GM18508 (cell line): ENCODE measurements around the gene FSD1.
"Not testable (repeated sequence)": the region's sequence is repeated elsewhere in the genome, so short reads cannot be mapped to it uniquely, and the experiment has no call there.

Source experiments
- ATAC-seq: cut with Tn5 transposase; IDR thresholded peaks from one replicate; pipeline ENCODE4 v1.9.1; 2021; ENCODE audit warnings: moderate number of reproducible peaks; ENCODE audit not compliant: insufficient read depth, unreplicated experiment

FSD1 gene

DNA sequence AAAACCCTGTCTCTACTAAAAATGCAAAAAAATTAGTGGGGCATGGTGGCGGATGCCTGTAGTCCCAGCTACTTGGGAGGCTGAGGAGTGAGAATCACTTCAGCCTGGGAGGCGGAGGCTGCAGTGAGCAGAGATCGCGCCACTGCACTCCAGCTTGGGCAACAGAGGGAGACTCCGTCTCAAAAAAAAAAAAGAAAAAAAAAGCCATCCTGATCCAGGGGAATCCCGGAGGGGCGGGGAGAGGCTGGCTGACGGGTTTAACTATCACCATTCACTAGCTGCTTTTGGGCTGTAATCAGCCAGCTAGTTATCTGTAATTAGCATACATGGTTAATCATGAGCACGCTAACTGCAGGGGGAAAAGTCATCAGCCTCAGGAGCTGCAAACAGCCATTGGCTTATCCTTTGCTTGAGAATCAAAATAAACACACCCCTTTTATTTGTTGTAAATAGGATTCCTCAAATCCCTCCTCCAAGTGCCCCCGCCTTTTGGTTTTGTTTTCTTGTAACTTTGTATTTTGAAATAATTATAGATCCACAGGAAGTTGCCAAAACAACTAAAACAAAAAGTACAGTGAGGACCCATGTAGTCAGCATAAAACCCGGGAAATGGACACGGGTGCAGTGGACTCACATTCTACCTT lies 9.6 kb downstream of the FSD1 start:
- ATAC-seq: no peak

DNA sequence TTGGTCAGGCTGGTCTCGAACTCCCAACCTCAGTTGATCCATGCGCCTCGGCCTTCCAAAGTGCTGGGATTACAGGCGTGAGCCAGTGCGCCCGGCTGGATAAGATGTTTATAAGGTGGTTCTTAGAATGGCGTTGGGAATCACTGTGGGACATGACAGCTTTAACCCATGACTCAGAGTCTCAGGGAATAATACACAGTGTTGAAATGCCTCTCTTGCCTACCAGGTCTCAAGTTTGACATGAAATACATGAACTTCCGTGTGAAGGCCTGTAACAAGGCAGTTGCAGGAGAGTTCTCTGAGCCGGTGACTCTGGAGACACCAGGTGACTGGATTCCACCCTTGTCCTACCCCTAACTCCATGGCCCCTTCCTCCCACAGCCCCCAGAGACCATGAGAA lies 12.6 kb downstream of the FSD1 start:
- no peak for ATAC-seq

DNA sequence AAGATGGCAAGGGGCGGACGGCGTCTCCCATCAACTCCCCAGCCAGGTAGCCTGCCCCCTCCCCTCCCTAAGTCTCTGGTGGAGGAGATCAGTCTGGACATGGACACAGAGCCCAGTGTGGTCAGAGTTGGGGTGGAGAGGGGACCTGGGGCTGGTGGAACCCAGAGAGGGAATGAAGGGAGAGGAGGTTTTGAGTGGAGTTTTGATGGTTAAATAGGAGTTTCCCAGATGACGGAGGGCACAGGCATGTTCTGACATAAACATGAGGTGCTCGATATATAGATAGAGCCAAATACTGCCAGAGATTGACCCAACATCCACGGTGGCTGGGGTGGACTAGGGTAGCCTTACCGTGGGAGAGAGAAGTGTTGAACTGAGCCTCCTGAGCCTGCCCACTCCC lies 14.1 kb downstream of the FSD1 start:
- no peak for ATAC-seq

DNA sequence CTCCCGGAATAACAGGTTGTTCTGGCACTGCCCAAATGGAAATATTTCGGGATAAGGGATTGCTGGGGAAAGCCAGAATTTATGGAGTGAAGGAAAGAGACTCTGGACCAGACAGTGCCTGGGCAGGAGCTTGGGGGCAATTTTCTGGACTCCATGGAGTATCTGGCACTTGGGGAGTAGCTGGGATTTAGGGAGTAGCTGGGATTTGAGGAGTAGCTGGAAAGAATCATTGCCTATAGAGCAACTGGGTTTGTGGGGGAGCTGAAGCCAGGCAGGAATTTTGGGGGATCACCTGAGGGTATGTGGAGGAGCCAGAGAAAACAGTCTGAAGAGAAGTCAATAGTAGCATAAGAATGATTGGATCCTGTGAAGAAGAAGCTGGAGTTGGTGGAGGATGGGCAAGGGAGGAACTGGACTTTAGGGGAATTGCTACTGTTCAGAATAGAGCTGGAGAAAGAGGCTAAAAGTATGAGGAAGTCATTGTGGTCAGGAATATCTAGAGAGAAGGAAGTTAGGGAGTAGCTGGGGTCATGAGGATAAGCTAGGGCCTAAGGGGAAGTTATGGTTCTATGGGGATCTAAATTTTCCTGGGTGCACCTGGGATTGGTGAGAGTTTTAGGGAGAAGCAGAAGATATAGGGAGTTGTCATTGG lies 14.8 kb downstream of the FSD1 start:
- ATAC-seq: no peak

DNA sequence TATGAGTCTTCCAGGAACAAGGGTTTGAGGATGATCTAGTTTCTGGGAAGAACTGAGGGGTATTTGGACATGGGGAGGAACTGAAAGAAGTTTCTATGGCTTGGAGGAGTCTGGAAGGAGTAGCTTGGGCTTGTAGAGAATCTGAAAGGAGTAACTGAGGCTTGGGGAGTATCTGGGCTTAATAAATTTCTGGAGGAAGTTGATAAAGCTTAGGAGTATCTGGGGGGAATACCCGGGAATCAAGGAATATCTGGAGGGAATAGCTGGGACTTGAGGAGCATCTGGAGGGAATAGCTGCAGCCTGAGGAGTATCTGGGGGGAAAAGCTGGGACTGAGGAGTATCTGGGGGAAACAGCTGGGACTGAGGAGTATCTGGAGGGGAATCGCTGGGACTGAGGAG lies 16.0 kb downstream of the FSD1 start:
- ATAC-seq: no peak

DNA sequence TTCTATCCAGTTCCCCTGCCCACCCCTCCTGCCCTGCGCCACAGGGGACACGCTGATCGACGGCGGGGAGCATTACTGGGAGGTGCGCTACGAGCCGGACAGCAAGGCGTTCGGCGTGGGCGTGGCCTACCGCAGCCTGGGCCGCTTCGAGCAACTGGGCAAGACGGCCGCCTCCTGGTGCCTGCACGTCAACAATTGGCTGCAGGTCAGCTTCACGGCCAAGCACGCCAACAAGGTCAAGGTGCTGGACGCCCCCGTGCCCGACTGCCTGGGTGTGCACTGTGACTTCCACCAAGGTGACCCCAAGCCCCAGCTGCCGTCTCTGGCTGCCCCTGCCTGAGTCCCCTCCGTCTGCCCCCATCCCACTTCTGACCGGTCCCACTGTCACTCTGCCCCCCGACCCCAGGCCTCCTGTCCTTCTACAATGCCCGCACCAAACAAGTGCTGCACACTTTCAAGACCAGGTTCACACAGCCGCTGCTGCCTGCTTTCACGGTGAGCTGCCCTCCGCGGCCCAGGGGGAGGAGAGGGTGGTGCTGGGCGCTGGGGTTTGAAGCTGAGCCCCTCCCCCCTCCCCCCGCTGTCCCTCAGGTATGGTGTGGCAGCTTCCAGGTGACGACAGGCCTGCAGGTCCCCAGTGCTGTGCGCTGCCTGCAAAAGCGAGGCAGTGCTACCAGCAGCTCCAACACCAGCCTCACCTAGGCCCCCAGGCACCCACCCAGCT lies 18.7 kb downstream of the FSD1 start:
- no peak for ATAC-seq

DNA sequence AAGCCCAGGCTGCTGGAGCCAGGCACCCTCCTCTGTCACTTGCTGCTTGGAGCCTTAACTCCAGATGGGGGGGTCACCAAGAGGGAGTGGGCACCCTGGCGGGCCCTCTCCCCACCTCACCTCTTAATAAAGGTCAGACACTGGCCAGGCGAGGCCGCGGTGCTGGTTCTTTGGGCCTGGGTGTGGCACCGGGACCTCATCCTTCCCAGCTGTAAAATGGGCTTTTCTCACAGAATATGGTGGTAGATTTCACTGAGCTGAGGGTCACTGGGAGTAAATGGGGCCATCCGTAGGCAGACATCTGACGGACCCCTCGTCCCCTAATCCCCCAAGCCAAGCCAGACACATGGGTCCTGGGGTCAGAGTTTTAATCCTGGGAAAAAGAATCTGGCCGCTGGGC lies 19.3 kb downstream of the FSD1 start:
- no peak for ATAC-seq

DNA sequence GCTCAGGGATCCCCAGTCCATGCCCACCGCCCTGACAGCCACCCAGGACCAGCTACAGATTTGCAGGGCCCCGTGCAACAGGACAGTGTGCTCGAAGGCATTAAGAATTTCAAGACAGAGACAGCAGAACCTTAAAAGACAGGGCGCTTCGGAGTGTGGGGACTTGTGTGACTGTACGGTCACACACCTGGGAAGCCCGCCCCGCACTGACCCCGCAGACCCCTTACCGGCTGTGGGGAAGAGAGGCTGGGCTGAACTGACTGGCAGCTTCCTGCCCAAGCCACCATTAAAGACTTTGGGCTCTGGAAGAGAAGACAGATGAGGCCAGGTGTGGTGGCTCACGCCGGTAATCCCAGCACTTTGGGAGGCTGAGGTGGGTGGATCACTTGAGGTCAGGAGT lies 19.8 kb downstream of the FSD1 start:
- no peak for ATAC-seq

DNA sequence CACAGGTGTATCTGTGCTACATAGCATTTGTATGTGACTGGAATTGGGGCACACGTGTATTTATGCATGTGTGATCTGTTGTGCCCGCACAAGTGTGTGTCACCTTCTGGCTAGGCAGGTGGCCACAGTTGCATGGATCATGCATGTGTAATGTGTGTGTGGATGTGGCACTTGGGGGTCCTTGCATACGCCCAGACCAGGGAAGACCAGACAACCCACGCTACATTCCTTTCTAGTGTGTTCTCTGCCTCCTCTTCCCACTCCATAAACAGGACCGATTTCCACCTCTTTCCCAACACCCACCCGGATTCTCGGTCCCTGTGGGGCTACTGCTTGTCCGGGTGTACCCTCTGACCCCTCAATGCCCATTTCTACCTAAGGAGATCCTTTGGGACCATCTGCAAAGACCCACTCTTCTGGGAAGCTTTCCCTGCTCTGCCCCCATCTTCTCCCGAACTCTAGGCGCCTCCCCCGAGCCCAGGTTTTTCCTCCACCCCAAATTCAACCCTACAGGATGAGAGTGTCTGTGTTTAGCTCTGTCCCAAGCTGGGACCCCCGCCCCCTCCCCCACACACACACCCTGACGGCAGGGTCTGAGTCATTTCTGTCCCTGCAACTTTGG lies 21.9 kb downstream of the FSD1 start:
- no peak for ATAC-seq

DNA sequence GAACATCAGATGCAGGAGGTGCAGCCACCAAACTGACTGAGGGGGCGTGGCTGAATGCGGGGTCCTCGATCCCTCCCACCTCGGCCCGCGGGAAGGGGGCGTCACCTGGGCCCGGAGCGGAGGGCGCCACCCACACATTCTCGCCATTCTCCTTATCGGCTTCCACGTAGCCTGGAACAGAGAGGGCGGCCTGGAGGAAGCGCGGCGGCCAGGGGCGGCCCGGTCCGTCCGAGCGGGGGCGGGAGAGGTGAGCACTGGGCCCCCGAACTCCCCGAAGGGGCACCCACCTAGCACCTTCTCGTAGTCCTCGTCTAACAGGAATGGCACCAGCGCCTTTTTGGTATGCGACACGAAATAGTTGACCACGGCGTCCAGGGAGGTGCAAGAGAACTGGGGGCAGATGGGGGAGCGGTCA lies 22.4 kb downstream of the FSD1 start:
- ATAC-seq: no peak

DNA sequence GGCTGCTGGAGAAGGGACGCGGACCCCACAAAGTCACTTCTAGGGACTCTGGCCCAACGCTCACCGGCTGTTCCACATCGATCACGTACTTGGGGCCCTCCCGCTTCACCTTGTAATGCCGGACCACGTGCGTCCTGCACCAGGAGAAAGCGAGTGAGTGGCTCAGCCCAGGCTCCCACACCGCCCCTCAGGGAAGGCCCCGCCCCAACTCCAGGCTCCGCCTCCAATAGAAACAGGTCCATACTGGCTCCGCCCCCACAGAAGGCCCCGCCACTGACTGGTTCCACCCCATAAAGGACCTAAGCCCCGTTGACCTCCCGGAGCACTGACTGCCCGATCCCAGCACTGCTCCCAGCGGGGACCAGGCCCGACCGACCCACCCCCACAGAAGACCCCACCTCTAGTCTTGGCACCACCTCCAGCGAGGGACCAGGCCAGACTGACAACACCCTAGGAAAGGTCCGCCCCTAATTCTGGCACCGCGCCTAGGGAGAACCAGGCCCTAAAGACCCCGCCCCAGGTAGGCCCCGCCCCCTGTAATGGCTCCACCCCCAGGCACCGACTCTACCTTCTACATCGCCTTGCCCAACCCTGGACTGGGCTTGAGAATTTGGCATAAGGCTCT lies 23.0 kb downstream of the FSD1 start:
- ATAC-seq: no peak

DNA sequence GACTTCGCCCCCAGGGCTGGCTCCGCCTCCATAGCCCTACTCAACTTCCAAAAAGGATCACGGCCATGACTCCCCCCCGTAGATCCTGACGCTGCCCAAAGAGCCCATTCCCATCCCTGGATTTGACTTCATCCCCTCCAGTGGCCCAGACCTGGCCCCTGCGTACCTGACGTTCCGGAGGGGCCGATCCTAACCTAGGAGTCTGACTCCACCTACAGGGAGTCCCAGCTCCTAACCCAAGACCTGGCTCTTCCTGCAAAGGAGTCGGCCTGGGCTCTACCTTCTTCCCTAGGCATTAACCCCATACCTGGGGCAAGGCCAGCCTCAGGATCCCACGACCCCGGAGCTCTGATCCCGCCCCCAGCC lies 23.5 kb downstream of the FSD1 start:
- ATAC-seq: no peak

DNA sequence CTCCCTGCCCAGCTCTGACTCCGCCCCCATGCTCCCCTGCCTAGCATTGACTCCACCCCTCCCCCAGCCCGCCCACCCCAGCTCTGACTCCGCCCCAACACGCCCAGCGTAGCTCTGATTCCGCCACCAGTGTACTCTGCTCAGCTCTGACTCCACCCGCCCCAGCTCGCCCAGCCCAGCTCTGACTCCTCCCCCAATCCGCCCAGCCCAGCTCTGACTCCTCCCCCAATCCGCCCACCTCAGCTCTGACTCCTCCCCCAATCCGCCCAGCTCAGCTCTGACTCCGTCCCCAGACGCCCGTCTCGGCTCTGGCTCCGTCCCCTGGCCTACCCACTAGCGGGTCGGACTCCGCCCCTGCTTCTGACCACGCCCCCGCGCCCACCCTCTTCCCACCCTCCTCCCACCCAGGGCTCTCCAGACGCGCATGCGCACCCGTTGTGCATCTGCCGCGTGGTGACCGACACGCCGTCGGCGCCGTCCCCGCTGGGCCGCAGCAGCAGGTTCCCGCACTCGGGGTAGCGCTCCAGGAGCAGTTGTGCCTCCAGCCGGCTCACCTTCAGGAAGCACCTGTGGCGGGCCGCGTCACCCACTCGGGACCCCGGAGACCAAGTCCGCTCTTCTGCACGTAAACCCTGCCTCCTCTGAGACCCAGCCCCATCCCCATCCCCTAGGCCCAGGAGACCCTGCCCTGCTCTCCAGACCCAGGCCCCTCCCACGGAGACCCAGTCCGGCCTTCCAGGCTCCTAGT lies 24.0 kb downstream of the FSD1 start:
- ATAC-seq: no peak

DNA sequence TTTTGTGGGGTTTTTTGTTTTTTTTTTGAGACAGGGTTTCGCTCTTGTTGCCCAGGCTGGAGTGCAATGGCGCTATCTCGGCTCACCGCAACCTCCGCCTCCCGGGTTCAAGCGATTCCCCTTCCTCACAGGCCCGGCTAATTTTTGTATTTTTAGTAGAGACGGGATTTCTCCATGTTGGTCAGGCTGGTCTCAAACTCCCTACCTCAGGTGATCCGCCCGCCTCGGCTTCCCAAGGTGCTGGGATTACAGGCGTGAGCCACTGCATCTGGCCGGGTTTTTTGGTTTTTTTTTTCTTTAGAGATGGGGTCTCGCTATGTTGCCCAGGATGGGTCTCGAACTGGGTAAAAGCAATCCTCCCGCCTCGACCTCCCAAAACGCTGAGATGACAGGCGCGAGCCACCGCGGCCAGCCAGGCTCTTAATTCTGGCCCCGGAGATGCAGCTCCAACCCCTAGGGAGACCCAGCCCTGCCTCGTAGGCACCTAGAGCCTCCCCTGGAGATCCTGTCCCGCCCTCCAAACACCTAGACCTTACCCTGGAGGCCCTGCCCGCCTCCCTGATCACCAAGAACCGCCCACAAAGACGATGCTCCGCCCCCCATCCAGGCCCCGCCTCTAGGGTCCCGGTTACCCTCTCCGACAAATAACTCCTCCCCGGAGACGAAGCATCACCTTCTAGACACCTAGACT lies 24.7 kb downstream of the FSD1 start:
- not testable (repeated sequence) for ATAC-seq

DNA sequence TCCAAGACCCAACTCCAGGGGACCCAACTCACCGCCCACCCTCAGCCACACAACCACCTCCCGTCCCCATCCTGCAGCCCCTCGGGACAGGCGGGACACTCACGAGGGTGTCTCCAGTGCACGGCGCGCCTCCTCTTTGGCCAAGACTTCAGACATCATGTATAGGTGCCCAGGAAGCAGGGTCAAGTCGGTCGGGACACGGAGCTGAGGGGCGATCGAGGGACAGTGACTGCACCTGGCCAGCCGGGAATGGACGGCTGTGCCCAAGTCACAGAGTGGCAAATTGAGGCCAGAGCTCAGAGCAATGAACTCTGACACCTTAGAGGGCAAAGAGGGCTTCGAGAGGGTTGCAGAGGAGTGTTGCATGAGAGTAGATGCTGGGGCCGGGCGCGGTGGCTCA lies 25.5 kb downstream of the FSD1 start:
- no peak for ATAC-seq

DNA sequence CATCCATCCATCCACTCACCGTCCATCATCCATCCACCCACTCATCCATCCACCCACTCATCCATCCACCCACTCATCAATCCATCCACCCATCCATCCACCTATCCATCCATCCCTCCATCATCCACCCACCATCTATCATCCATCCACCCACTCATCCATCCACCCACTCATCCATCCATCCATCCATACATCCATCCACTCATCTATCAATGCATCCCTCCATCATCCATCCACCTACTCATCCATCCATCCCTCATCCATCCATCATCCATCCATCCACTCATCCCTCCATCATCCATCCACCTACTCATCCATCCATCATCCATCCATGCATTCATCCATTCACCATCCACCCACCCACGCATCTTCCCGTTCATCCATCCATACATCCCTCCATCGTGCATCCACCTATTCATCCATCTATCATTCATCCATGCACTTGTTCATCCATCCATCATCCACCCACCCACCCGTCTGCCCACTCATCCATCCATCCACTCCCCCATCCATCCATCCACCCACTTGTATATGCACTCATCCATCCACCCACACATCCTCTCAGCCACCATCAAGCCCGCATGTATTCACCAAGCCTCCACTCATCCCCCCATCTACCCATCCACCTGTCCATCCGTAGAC lies 30.7 kb downstream of the FSD1 start:
- no peak for ATAC-seq

DNA sequence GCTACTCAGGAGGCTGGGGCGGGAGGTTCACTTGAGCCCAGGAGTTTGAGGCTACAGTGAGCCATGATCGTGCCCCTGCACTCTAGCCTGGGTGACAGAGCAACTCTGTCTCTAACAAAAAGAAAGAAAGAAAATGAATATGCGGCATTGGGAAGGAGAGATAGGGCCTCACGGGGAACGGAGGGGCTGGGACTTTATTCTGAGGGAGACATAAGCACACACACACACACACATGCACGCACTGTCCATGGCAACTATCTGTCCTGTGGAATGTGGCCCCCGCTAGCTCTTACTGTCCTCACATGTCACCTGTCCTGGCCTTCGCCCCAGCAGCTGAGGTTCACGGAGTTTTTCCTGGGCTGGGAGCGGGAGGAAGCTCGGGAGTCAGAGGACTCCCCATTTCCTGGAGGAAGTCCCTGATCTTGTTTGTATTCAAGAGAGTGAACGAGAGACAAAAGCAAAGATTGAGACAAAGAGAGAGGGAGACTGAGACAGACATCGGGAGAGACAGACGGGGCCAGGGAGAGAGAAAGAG lies 33.6 kb downstream of the FSD1 start:
- no peak for ATAC-seq

DNA sequence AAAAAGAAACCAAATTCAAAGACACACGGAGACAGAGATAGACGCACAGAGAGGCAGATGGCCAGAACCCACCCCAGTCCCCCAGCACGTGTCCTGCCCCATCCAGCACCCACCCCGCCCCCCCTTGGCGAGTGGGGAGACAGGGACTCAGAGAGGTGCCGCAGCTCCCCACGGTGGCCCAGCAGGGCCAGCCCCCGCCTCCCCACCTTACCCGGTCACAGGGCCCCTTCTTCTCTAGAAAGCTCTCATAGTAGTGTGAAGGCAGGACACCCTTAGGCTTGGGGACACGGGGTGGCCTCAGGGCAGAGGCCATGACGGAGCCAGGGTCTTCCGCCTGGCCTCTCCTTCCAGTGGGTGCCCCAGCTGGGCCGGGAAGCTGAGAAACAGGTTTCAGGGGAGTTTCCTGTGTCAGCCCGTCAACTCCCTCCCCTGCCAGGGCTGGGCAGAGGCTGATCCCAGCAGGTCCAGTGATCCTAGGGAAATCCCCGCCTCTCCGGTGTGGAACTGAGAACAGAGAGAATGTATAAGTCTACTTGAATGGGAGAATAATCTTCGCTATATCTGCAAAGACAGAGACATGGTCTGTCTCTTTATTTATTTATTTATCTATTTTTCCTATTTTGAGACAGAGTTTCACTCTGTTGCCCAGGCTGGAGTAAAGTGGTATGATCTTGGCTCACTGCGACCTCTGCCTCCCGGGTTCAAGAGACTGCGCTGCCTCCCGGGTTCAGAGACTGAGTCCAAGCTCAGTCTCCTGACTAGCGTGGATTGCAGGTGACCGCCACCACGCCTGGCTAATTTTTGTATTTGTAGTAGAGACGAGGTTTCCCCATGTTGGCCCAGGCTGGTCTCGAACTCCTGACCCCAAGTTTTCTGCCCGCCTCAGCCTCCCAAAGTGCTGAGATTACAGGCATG lies 34.3 kb downstream of the FSD1 start, which contains the start of gene STAP2:
Gene STAP2, minus strand, starts transcription at position 387 of the 915 bp plus-strand sequence. Its CDS starts 74 bp downstream, at position 313.
- no peak for ATAC-seq
